Type B pancreatic cell (in vitro differentiated cells): Measurements from ENCODE around the gene SACM1L. TPM values are rescaled to one million over a fixed set of nuclear protein-coding genes. Genes with fewer than 3 reads are reported as not detected.

Experiments used
- DNase-seq: peaks from one replicate; pipeline ENCODE4 v3.0.0; 2021; ENCODE audit warnings: mixed read lengths; ENCODE audit not compliant: unreplicated experiment; ENCODE audit errors: extremely low spot score
- H3K27ac Mint-ChIP-seq: 2 replicates; pipeline ENCODE4 v1.8.0; 2021; ENCODE audit warnings: mild to moderate bottlenecking, mixed read lengths
- H3K27me3 Mint-ChIP-seq: 2 replicates; pipeline ENCODE4 v1.8.0; 2021; ENCODE audit warnings: mixed read lengths
- H3K36me3 Mint-ChIP-seq: 2 replicates; pipeline ENCODE4 v1.8.0; 2021; ENCODE audit warnings: mixed read lengths
- H3K4me1 Mint-ChIP-seq: one replicate; pipeline ENCODE4 v1.8.0; 2021; ENCODE audit warnings: mixed read lengths; ENCODE audit not compliant: unreplicated experiment
- H3K4me3 Mint-ChIP-seq: 2 replicates; pipeline ENCODE4 v1.8.0; 2021; ENCODE audit warnings: mild to moderate bottlenecking, mixed read lengths
- H3K9me3 Mint-ChIP-seq: 2 replicates; pipeline ENCODE4 v1.8.0; 2021; ENCODE audit warnings: mixed read lengths
- CTCF ChIP-seq: fragments of 200-600 bp; sonication (generic); conservative IDR thresholded peaks from 2 replicates; pipeline ENCODE4 v1.5.0; 2021; ENCODE audit warnings: antibody characterized with exemption, mild to moderate bottlenecking
- total RNA-seq: library from RNA; stranded (reverse); gene quantifications from 2 replicates; pipeline ENCODE4 v1.2.1, GENCODE V29; 2021; ENCODE audit warnings: low replicate concordance

The SACM1L gene
- total RNA-seq, 1 donor from 2014 or later, result 51.6 TPM

GRCh38 chr3:45786801-45787495, 97.8 kb downstream of the SACM1L start:
- DNase-seq, result peak; percentile 20
- Mint-ChIP-seq H3K27me3 (peaks cover 26% of the 10 kb centered on the region), H3K36me3 (peaks cover 9% of the 10 kb centered on the region), H3K27ac (no peak overlapping the region), H3K4me3 (no peak overlapping the region), H3K9me3 (peaks cover 17% of the 10 kb centered on the region), H3K4me1 (peaks cover 7% of the 10 kb centered on the region)
- TF ChIP-seq CTCF, result no peak

- Mint-ChIP-seq H3K4me3 (no peak overlapping the region), H3K27ac (no peak overlapping the region), H3K36me3 (peaks cover 9% of the 10 kb centered on the region), H3K9me3 (peaks cover 17% of the 10 kb centered on the region), H3K27me3 (peaks cover 26% of the 10 kb centered on the region), H3K4me1 (peaks cover 7% of the 10 kb centered on the region)
- DNase-seq, result peak; percentile 20
- no peak for TF ChIP-seq CTCF
These were observed 98.4 kb downstream of the SACM1L start for GRCh38 chr3:45787551-45787950.

- H3K4me3 Mint-ChIP-seq, result no peak overlapping the region
- peaks cover 41% of the 10 kb centered on the region for H3K27me3 Mint-ChIP-seq
- no peak for TF ChIP-seq CTCF
- H3K36me3 Mint-ChIP-seq, result peaks cover 9% of the 10 kb centered on the region
- peaks cover 17% of the 10 kb centered on the region for H3K4me1 Mint-ChIP-seq
- H3K9me3 Mint-ChIP-seq, result peaks cover 17% of the 10 kb centered on the region
- no peak overlapping the region for H3K27ac Mint-ChIP-seq
- DNase-seq, result no peak
These were observed 100.1 kb downstream of the SACM1L start for GRCh38 chr3:45789235-45789812.

DNA sequence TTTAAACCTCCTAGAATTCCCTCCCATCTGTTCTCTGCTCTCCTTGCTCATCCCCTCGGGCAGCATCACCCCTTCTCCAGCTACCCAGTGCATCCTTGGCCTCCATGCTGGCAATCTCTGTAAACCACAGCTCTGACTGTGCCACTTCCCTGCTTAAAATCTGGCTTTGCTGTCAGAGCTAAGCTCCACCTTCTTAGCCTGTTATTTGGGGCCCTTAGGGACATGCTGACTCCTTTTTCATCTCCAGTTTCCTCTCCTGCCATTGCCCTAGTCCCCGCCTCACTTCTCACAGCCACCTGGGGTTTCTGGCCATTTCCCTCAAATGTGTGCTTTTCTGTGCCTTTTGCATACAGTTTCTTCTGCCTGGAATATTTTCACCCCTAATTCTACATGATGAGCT, 101.4 kb downstream of the SACM1L start:
- Mint-ChIP-seq H3K36me3 (peaks cover 9% of the 10 kb centered on the region), H3K4me1 (peaks cover 17% of the 10 kb centered on the region), H3K4me3 (no peak overlapping the region), H3K27ac (no peak overlapping the region), H3K27me3 (peaks cover 54% of the 10 kb centered on the region), H3K9me3 (peaks cover 17% of the 10 kb centered on the region)
- peak; percentile 39 for DNase-seq
- TF ChIP-seq CTCF, result no peak

DNA sequence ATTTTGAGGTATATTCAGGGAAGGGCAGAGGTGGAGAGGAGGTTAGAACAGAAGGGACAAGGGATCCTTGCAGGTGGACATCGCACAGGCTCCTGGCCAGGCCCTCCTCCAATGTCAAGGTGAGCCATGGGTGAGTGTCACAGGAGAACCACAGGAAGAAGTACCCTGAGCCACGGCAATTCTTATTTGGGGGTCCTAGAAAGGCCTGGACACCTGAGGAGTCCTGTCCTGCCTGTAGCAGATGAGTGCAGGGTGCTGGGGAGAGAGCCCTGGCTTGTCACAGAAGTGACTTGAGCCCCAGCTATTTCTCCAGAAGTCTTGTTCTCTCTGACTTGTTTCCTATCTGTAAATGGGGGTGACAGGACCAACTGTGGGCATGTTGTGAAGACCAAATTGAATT, 102.8 kb downstream of the SACM1L start:
- Mint-ChIP-seq H3K4me1 (peaks cover 21% of the 10 kb centered on the region), H3K36me3 (peaks cover 9% of the 10 kb centered on the region), H3K27me3 (peaks cover 63% of the 10 kb centered on the region), H3K4me3 (no peak overlapping the region), H3K9me3 (peaks cover 17% of the 10 kb centered on the region), H3K27ac (no peak overlapping the region)
- DNase-seq, result peak; percentile 32
- no peak for TF ChIP-seq CTCF
